SK-N-SH treated with all-trans-retinoic acid at 6 μM for 48 hours (cell line): ENCODE measurements around the gene AP1S1.

Experiments
- ATAC-seq: fragments of 200-7000 bp; cut with Tn5 transposase; 3 replicates; pipeline ENCODE4 v1.9.1; 2020; ENCODE audit warnings: mild to moderate bottlenecking, moderate library complexity
- ARNTL ChIP-seq: fragments of 450-650 bp; formaldehyde crosslinking; IDR thresholded peaks from 2 replicates; pipeline ENCODE4 v1.5.0; 2020; ENCODE audit warnings: low read depth, mild to moderate bottlenecking, moderate library complexity, borderline replicate concordance
- BACH2 ChIP-seq: fragments of 250-450 bp; sonication (Bioruptor Pico); IDR thresholded peaks from 2 replicates; pipeline ENCODE4 v1.9.0; 2021; ENCODE audit warnings: mild to moderate bottlenecking, borderline replicate concordance
- CREB5 ChIP-seq: fragments of 250-450 bp; sonication (Bioruptor Pico); IDR thresholded peaks from 2 replicates; pipeline ENCODE4 v1.5.1; 2020; ENCODE audit warnings: low read depth, mild to moderate bottlenecking, moderate library complexity
- CSRNP3 ChIP-seq: fragments of 250-450 bp; sonication (Bioruptor Pico); IDR thresholded peaks from 2 replicates; pipeline ENCODE4 v1.5.1; 2021; ENCODE audit warnings: mild to moderate bottlenecking, moderate library complexity
- ESRRG ChIP-seq: fragments of 250-450 bp; sonication (Bioruptor Pico); IDR thresholded peaks from 2 replicates; pipeline ENCODE4 v1.6.1; 2021; ENCODE audit warnings: mild to moderate bottlenecking
- GLIS3 ChIP-seq: fragments of 250-450 bp; sonication (Bioruptor Pico); IDR thresholded peaks from 2 replicates; pipeline ENCODE4 v1.5.0; 2020; ENCODE audit warnings: mild to moderate bottlenecking, moderate library complexity
- ISL1 ChIP-seq: fragments of 250-450 bp; sonication (Bioruptor Pico); IDR thresholded peaks from 2 replicates; pipeline ENCODE4 v2.1.2; 2022; ENCODE audit warnings: mild to moderate bottlenecking, moderate library complexity
- OSR1 ChIP-seq: fragments of 250-450 bp; sonication (Bioruptor Pico); IDR thresholded peaks from 2 replicates; pipeline ENCODE4 v1.8.0; 2022; ENCODE audit warnings: moderate library complexity, mild to moderate bottlenecking, inconsistent platforms
- PATZ1 ChIP-seq: fragments of 250-450 bp; sonication (Bioruptor Pico); IDR thresholded peaks from 2 replicates; pipeline ENCODE4 v1.8.0; 2020; ENCODE audit warnings: mild to moderate bottlenecking, moderate library complexity, borderline replicate concordance
- PPARA ChIP-seq: fragments of 250-450 bp; sonication (Bioruptor Pico); IDR thresholded peaks from 2 replicates; pipeline ENCODE4 v1.5.0; 2020; ENCODE audit warnings: mild to moderate bottlenecking, borderline replicate concordance
- RARB ChIP-seq: fragments of 250-450 bp; sonication (Bioruptor Pico); IDR thresholded peaks from 2 replicates; pipeline ENCODE4 v1.8.0; 2021; ENCODE audit warnings: mild to moderate bottlenecking, moderate library complexity
- SNAI2 ChIP-seq: fragments of 250-450 bp; sonication (Bioruptor Pico); IDR thresholded peaks from 2 replicates; pipeline ENCODE4 v1.5.0; 2020; ENCODE audit warnings: mild to moderate bottlenecking, moderate library complexity
- TCF4 ChIP-seq: fragments of 250-450 bp; sonication (Bioruptor Pico); IDR thresholded peaks from 2 replicates; pipeline ENCODE4 v1.8.0; 2021; ENCODE audit warnings: mild to moderate bottlenecking, moderate library complexity, borderline replicate concordance
- TOX ChIP-seq: fragments of 250-450 bp; sonication (Bioruptor Pico); IDR thresholded peaks from 2 replicates; pipeline ENCODE4 v1.8.0; 2021; ENCODE audit warnings: mild to moderate bottlenecking, moderate library complexity, borderline replicate concordance
- TSHZ2 ChIP-seq: fragments of 250-450 bp; sonication (Bioruptor Pico); IDR thresholded peaks from 2 replicates; pipeline ENCODE4 v1.5.0; 2020; ENCODE audit warnings: mild to moderate bottlenecking, moderate library complexity
- ZC3H10 ChIP-seq: fragments of 250-450 bp; sonication (Bioruptor Pico); IDR thresholded peaks from 2 replicates; pipeline ENCODE4 v1.5.1; 2021; ENCODE audit warnings: mild to moderate bottlenecking, moderate library complexity
- ZFP3 ChIP-seq: fragments of 250-450 bp; sonication (Bioruptor Pico); IDR thresholded peaks from 2 replicates; pipeline ENCODE4 v1.5.0; 2020; ENCODE audit warnings: mild to moderate bottlenecking, moderate library complexity
- ZFP30 ChIP-seq: fragments of 450-650 bp; formaldehyde crosslinking; IDR thresholded peaks from 2 replicates; pipeline ENCODE4 v1.5.0; 2022; ENCODE audit warnings: mild to moderate bottlenecking, moderate library complexity
- ZNF565 ChIP-seq: fragments of 450-650 bp; formaldehyde crosslinking; conservative IDR thresholded peaks from 2 replicates; pipeline ENCODE4 v1.5.0; 2020; ENCODE audit warnings: low read depth, mild to moderate bottlenecking, moderate library complexity
- TF ChIP-seq, protein P1 (sequence below): fragments of 250-450 bp; sonication (Bioruptor Pico); IDR thresholded peaks from 2 replicates; pipeline ENCODE4 v1.8.0; 2021; ENCODE audit warnings: low read depth, mild to moderate bottlenecking, moderate library complexity, borderline replicate concordance

The AP1S1 gene

DNA sequence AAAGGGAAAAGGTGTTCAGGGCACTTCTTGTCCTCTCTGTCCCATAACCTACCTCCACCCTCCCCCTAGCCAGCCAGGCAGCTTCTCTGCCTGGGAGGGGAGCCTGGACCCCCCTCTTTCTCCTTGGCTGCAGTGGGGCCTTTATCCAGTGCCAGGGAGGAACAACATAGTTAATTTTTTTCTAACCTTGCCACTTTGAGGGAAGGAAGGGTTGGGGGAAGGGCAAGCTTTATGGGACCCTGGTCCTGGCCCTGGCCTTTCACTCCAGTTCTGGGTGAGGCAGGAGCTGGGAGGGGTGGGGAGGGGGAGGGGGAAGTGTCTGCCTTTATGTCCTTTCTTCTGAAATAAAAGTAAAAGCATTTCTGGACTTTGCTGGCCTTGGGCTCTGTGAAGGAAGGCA lies 6.6 kb downstream of the AP1S1 start:
- TF ChIP-seq TSHZ2 (CRISPR knock-in tag) (no peak), ZC3H10 (CRISPR knock-in tag) (no peak), GLIS3 (no peak), CREB5 (no peak), ZFP3 (no peak), ZFP30 (no peak), TCF4 (CRISPR knock-in tag) (no peak), RARB (CRISPR knock-in tag) (no peak), PPARA (CRISPR knock-in tag) (no peak), ESRRG (CRISPR knock-in tag) (no peak), PATZ1 (CRISPR knock-in tag) (no peak), ISL1 (CRISPR knock-in tag) (no peak), TOX (CRISPR knock-in tag) (no peak), ZNF565 (CRISPR knock-in tag) (no peak), CSRNP3 (CRISPR knock-in tag) (no peak), BACH2 (CRISPR knock-in tag) (no peak), OSR1 (CRISPR knock-in tag) (no peak), SNAI2 (CRISPR knock-in tag) (no peak), ARNTL (no peak)
- TF ChIP-seq, protein P1, sequence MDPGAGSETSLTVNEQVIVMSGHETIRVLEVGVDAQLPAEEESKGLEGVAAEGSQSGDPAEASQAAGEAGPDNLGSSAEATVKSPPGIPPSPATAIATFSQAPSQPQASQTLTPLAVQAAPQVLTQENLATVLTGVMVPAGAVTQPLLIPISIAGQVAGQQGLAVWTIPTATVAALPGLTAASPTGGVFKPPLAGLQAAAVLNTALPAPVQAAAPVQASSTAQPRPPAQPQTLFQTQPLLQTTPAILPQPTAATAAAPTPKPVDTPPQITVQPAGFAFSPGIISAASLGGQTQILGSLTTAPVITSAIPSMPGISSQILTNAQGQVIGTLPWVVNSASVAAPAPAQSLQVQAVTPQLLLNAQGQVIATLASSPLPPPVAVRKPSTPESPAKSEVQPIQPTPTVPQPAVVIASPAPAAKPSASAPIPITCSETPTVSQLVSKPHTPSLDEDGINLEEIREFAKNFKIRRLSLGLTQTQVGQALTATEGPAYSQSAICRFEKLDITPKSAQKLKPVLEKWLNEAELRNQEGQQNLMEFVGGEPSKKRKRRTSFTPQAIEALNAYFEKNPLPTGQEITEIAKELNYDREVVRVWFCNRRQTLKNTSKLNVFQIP: no peak

DNA sequence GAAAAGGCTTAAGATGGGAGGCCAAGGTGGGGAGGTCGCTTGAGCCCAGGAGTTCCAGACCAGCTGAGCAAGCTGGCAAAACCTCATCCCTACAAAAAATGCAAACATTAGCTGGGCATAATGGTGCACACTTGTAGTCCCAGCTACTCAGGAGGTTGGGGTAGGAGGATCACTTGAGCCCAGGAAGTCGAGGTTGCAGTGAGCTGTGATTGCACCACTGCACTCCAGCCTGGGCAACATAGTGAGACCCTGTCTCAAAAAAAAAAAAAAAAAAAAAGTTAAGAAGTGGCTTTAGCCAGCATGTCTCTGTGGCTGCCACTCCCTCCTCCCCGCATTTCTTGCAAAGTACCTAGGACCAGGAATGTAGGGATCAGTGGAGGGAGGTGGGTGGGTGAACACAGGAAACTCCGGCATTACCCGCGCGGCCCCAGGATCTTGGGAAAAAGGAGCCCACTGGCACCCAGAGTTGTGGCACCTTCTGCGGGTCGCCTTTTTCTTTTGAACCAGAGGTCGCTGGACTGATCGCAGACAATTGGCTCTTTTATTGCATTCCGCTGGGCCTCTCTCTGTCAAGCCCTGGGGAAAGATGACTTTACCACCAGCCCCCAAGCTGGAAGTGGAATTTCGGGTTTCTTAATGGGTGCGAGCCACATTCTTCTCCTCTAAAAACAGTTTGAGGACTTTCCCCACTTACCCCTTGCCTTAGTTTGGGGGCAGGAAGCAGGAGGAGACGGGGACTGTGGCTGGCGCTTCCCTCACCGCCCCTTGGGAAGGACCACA lies 7.6 kb downstream of the AP1S1 start:
- no peak for TF ChIP-seq ZC3H10 (CRISPR knock-in tag)
- TF ChIP-seq SNAI2 (CRISPR knock-in tag): no peak
- no peak for TF ChIP-seq TCF4 (CRISPR knock-in tag)
- peak; percentile 80; the same call in 1 of the 2 replicates for TF ChIP-seq ZFP3
- no peak for ATAC-seq

More for the DNA sequence above, 6.6 kb downstream of the AP1S1 start:
- no peak for ATAC-seq

- TF ChIP-seq GLIS3 (peak; percentile 53; the same call in 1 of the 2 replicates), ESRRG (CRISPR knock-in tag) (0 out of 2 replicates have a peak, but pooled peaks have one; percentile 9)
- TF ChIP-seq, protein P1: no peak
- peak; percentile 9 for ATAC-seq
Observed at GRCh38 chr7:101162551-101163278, 8.4 kb downstream of the AP1S1 start.
